HUES48 (cell line): ENCODE results near the gene IMP3.
"Not testable (repeated sequence)": the region's sequence is repeated elsewhere in the genome, so short reads cannot be mapped to it uniquely, and the experiment has no call there.

Experiments used
- H3K27ac ChIP-seq: one replicate; pipeline ENCODE4 v1.7.0; 2013; ENCODE audit warnings: low read depth, low read length, inconsistent platforms
- H3K27me3 ChIP-seq: 2 replicates; pipeline ENCODE4 v1.6.1; 2013; ENCODE audit warnings: mild to moderate bottlenecking, low read length; ENCODE audit not compliant: control insufficient read depth, insufficient read depth
- H3K36me3 ChIP-seq: 2 replicates; pipeline ENCODE4 v1.6.1; 2013; ENCODE audit warnings: low read length; ENCODE audit not compliant: control insufficient read depth, insufficient read depth
- H3K4me1 ChIP-seq: 2 replicates; pipeline ENCODE4 v1.6.1; 2013; ENCODE audit warnings: mild to moderate bottlenecking, low read length; ENCODE audit not compliant: control insufficient read depth, insufficient read depth
- H3K4me3 ChIP-seq: 2 replicates; pipeline ENCODE4 v1.5.1; 2013; ENCODE audit warnings: mild to moderate bottlenecking, low read depth, low read length
- H3K9ac ChIP-seq: 2 replicates; pipeline ENCODE4 v1.6.1; 2013; ENCODE audit warnings: mild to moderate bottlenecking, low read depth, low read length, moderate library complexity
- H3K9me3 ChIP-seq: 2 replicates; pipeline ENCODE4 v1.6.1; 2013; ENCODE audit warnings: low read length; ENCODE audit not compliant: control insufficient read depth, insufficient read depth

IMP3 gene

DNA sequence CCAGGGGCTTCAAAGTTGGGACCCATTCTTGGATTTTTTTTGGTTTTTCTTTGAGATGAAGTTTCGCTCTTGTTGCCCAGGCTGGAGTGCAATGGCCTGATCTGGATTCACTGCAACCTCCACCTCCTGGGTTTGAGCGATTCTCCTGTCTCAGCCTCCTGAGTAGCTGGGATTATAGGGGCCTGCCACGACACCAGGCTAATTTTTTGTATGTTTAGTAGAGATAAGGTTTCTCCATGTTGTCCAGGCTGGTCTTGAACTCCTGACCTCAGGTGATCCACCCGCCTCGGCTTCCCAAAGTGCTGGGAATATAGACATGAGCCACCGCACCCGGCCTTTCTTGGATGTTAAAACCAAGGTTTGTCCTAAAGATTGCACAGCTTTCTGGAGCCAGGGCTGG is 6.1 kb downstream of the IMP3 start:
- peaks cover 17% of the 10 kb centered on the region for H3K4me1 ChIP-seq
- H3K9ac ChIP-seq, H3K27me3 ChIP-seq, H3K4me3 ChIP-seq, H3K27ac ChIP-seq, H3K9me3 ChIP-seq, H3K36me3 ChIP-seq: not testable (repeated sequence)

GRCh38 chr15:75631935-75632334 is 8.1 kb downstream of the IMP3 start:
- no peaks in the 10 kb centered on the region for H3K9me3 ChIP-seq
- no peaks in the 10 kb centered on the region for H3K27me3 ChIP-seq
- no peak overlapping the region for H3K27ac ChIP-seq

DNA sequence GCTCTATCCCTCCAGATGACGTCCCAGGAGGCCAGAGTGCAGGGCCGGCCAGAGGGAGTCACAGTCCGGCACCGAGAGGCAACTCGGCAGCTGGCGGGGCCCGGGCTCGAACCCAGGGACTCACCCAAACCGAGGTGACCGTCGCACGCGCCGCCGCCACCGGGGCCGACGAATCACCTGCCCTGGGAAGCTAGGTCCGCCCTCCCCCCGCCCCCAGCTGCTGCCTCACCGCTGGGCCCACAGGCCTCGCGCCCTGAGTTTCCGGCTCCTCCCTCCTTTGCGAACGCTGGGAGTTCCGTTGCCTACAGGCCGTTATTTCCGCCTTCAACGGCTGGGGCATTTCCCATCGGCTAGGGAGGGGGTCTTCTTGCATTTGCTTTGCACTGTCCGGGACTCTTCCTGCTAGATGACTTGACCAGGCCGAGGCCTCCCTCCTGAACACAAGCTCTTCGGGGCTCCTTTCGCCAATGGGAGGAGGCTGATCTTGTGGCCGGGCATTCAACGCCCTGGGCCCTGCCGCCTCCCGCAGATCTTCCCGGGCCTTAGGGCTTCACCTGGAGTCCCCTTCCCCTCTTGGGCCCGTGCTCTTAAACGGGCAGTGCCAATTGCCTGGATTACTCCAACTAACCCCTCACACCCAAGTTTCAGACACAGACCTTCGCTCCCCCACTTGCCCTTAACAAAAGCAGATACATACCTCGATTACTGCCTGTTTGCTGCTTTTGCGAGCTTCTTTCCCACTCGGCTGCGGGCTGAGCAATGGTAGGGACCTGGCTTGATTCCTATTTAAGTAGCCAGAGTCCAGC is 14.3 kb downstream of the IMP3 start, which contains the start of gene SNUPN:
Gene SNUPN (minus strand): TSS at position 184 of the 806 bp plus-strand sequence. CDS start 4,674 bp downstream, outside the sequence.
- H3K4me3 ChIP-seq, result peak within 1 kb of the TSS; percentile 92
- H3K27ac ChIP-seq, result peak within 1 kb of the TSS; percentile 100
- no peaks in the 10 kb centered on the region for H3K4me1 ChIP-seq
- H3K36me3 ChIP-seq, result peaks cover 4% of the 10 kb centered on the region; the same call in 1 of the 2 replicates
- H3K9me3 ChIP-seq, result no peaks in the 10 kb centered on the region
- H3K9ac ChIP-seq, result peak within 1 kb of the TSS; percentile 93
- H3K27me3 ChIP-seq, result no peaks in the 10 kb centered on the region

More at GRCh38 chr15:75631935-75632334, 8.1 kb downstream of the IMP3 start:
- Histone ChIP-seq H3K36me3 (no peaks in the 10 kb centered on the region), H3K9ac (no peak overlapping the region), H3K4me1 (peaks cover 5% of the 10 kb centered on the region; the same call in 1 of the 2 replicates), H3K4me3 (no peak overlapping the region)

- H3K4me3 ChIP-seq, result no peak overlapping the region
- H3K9ac ChIP-seq, result no peak overlapping the region
- no peaks in the 10 kb centered on the region for H3K4me1 ChIP-seq
- H3K9me3 ChIP-seq, result no peaks in the 10 kb centered on the region
- no peak overlapping the region for H3K27ac ChIP-seq
- H3K27me3 ChIP-seq, result no peaks in the 10 kb centered on the region
- peaks cover 33% of the 10 kb centered on the region for H3K36me3 ChIP-seq
Measured at GRCh38 chr15:75622505-75622904, 17.5 kb downstream of the IMP3 start.

- H3K27me3 ChIP-seq, result no peaks in the 10 kb centered on the region
- H3K9ac ChIP-seq, result no peak overlapping the region
- no peaks in the 10 kb centered on the region for H3K9me3 ChIP-seq
- H3K4me3 ChIP-seq, result no peak overlapping the region
- no peak overlapping the region for H3K27ac ChIP-seq
- H3K4me1 ChIP-seq, result no peaks in the 10 kb centered on the region
- H3K36me3 ChIP-seq, result peaks cover 49% of the 10 kb centered on the region
Measured at GRCh38 chr15:75620841-75621391, 19.1 kb downstream of the IMP3 start.

GRCh38 chr15:75620058-75620820 is 19.8 kb downstream of the IMP3 start:
- Histone ChIP-seq H3K9ac (no peak overlapping the region), H3K9me3 (no peaks in the 10 kb centered on the region), H3K4me3 (no peak overlapping the region), H3K27me3 (no peaks in the 10 kb centered on the region), H3K4me1 (no peaks in the 10 kb centered on the region), H3K27ac (no peak overlapping the region), H3K36me3 (peaks cover 54% of the 10 kb centered on the region)

DNA sequence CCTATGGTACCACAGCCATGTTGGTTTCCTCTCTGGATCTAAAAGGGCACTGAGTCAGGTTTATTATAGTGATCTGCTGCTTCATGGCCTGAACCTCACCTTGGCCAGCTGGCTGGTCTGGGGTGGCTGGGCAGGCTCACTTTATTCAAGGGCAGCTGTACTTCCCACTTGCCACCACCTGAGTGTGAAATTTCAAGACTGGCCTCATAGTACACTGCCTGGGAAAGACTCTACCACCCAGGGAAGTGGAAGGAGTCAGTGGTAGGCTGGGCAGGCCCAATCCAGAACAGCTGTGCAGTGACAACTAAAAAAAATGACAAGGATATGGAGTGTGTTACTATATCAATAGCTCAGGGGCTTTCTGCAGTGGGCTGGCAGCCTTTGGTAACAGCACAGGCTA is 23.3 kb downstream of the IMP3 start:
- H3K27me3 ChIP-seq, result no peaks in the 10 kb centered on the region
- H3K36me3 ChIP-seq, result peaks cover 78% of the 10 kb centered on the region
- no peak overlapping the region for H3K4me3 ChIP-seq
- H3K4me1 ChIP-seq, result no peaks in the 10 kb centered on the region
- no peak overlapping the region for H3K27ac ChIP-seq
- H3K9ac ChIP-seq, result no peak overlapping the region
- no peaks in the 10 kb centered on the region for H3K9me3 ChIP-seq

GRCh38 chr15:75606711-75607699 is 33.0 kb downstream of the IMP3 start:
- H3K9me3 ChIP-seq, result no peaks in the 10 kb centered on the region
- no peak overlapping the region for H3K9ac ChIP-seq
- H3K4me1 ChIP-seq, result no peaks in the 10 kb centered on the region
- peaks cover 58% of the 10 kb centered on the region for H3K36me3 ChIP-seq
- H3K27ac ChIP-seq, result no peak overlapping the region
- no peaks in the 10 kb centered on the region for H3K27me3 ChIP-seq
- H3K4me3 ChIP-seq, result no peak overlapping the region

GRCh38 chr15:75606026-75606425 is 34.0 kb downstream of the IMP3 start:
- no peaks in the 10 kb centered on the region for H3K27me3 ChIP-seq
- no peaks in the 10 kb centered on the region for H3K4me1 ChIP-seq
- peaks cover 60% of the 10 kb centered on the region for H3K36me3 ChIP-seq
- H3K9me3 ChIP-seq, result no peaks in the 10 kb centered on the region
- H3K9ac ChIP-seq, result no peak overlapping the region
- no peak overlapping the region for H3K27ac ChIP-seq
- H3K4me3 ChIP-seq, result no peak overlapping the region

DNA sequence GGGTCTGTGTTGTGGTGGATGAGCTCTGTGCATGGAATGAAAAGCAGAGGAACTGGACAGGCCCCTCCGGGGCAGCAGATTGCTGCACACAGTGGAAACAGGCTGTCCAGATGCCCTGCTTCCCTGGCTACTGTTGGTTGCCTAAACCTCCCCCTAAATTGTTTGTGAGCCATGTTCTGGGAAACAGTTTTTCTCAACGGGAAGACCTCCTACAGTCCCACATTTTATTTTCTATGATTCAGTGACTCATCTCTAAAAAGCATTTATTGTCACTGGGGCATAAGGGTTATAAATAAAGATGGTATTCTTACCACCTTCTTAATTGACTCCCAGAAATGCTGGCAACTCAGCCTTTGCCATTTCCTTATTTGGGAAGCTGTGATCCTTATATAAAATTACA is 40.6 kb downstream of the IMP3 start:
- Histone ChIP-seq H3K27ac (no peak overlapping the region), H3K9me3 (no peaks in the 10 kb centered on the region), H3K4me3 (no peak overlapping the region), H3K27me3 (no peaks in the 10 kb centered on the region), H3K4me1 (no peaks in the 10 kb centered on the region), H3K9ac (no peak overlapping the region), H3K36me3 (peaks cover 68% of the 10 kb centered on the region)
